OCI-M1 (cell line): Measurements from ENCODE around the gene MRAS.
A peak's percentile ranks its signal among the peaks of the same experiment; 100 is the strongest.

Experiments
- DNase-seq: peaks from one replicate; lab custom pipeline; 2025; lab: John Stamatoyannopoulos, UW

The MRAS gene

GRCh38 chr3:138347960-138348753 lies at the start of gene MRAS:
TSS of gene MRAS (plus strand) at chr3:138348579. CDS start at chr3:138372884, 24,305 bp downstream.
- DNase-seq: peak; percentile 77

DNA sequence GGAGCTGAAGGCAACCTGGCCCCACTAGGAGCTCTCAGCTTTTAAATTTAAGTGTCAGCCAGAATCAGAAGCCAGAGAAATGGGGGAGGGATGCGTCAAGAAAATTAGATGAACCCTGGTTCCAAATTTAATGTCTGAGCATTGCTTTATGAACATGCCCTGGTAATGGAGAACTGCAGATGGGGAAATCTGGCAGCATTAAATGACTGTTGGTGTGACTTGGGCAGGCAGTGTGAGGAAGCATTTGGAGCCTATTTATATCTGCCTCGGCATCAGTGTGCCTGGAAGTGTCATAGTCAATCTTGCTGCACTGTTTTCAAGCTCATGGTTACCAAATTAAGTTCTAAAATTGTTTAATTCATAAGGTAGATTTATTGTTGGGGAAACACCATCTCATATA lies 47.7 kb upstream of the MRAS start:
- DNase-seq: no peak

DNA sequence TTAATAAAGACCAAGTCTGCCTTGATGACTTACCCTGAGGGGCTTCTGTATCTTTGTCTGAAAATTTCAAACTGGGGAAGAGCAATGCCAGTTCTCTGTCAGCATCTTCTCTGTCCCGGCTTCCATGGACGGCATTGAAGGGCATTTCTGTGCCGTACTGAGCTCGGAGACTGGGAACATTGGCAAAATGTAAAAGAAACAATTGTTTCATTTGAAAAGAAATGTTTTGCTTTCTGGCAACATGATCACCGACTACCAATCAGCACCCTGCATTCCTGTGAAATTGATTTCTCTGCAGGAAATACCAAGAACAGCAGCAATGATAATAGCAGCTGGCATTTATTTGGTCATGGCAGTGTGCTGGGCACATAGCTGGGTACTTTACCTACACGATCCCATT lies 44.9 kb upstream of the MRAS start:
- DNase-seq: no peak

DNA sequence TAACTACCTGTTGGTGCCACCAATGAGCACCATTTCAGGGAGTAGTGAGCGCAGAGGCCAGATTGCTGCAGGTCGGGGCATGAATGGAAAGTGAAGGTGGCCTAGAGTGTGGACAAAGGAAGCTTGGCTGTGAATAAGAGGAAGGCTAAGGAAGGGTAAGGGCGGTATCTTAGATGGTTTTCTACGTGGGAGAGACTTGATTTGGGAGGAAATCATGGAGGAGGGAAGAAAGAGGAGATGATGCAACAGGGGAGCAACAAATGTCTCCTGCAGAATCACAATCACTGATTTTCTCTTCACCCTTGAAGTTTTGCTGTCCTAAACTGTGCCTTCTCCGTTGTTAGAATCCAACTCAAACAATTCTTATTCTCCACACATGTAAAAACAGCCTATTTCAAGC lies 40.5 kb upstream of the MRAS start:
- peak; percentile 31 for DNase-seq

DNA sequence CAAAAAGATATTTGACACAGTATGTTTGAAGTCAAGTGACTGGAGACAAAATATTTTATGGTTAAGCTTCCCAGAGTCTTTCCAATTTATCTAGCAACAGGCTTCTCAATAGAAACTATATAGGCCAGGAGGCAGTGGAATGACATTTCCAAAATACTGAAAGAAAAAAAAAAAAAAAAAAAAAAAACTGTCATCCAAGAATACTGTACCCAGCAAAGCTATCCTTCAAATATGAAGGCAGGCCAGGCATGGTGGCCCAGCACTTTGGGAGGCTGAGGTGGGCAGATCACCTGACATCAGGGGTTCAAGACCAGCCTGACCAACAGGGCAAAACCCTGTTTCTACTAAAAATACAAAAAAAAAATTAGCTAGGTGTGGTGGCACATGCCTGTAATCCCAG lies 39.6 kb upstream of the MRAS start:
- no peak for DNase-seq

DNA sequence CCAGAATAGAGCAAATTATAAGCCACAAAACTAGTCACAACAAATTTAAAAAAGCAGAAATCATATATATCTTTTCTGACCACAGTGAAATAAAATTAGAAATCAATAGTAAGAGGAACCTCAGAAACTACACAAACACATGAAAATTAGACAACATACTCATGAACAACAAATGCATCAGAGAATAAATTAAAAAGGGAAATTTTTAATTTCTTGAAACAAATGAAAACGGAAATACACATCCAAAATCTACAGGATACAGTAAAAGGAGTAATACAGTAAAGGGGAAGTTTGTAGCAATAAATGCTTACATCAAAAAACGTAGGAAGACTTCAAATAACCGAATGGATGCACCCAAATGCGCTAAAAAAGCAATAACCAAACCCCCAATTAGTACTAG lies 37.9 kb upstream of the MRAS start:
- no peak for DNase-seq

- no peak for DNase-seq
These were observed 33.6 kb upstream of the MRAS start for GRCh38 chr3:138314751-138315150.

DNA sequence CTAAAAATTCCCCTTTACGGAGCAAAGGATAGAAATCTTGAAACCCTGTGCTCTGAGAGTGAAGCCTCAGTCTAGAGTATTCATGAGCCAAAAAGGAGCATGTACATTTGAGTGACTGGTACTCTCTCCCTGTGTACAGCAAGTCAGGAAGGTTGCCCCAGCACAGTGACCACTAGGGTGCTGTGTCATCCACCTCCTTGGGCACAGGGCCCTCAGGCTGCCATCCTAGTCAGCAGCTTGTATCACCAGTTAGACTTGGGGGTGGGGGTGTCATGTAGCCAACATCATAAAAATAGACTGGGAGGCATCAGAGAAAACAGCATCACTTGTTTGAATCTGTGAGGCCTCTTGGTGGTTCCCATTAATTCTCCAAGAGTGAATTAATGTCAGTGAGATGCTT lies 30.7 kb upstream of the MRAS start:
- no peak for DNase-seq

DNA sequence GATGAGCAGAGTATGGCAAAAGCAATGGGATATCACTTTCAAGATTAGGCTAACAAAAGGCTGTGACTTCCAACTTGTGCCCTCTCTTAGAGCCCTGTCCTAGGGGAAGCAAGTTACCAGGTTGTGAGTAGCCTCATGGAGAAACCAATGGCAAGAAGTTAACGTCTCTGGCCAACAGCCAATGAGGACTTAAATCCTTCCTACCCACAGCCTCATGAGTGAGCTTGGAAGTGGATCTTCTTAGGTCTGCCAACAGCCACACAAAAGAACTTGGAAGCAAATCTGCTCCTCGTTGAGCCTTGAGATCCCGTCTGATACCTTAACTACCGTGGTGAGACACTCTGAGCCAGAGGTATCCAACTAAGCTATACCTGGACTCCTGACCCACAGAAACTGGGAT lies 24.4 kb upstream of the MRAS start:
- DNase-seq: no peak

DNA sequence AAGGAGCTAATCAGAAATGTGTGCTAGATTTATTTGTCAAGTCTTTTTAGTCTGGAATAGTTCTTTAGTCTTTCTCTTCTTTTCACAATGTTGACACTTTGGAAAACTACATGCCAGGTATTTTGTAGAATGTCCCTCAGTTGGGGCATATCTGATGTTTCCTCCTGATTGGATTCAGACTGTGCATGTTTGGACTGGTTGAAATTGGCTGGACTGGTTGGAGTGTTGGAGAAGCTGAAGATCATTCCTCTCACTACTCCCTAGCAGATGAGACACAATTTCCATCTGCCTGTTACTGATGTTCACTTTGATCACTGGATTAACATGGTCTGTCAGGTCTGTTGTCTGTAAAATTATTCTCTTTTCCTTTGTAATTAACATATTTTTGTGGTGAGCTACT lies 22.4 kb upstream of the MRAS start:
- DNase-seq: no peak

DNA sequence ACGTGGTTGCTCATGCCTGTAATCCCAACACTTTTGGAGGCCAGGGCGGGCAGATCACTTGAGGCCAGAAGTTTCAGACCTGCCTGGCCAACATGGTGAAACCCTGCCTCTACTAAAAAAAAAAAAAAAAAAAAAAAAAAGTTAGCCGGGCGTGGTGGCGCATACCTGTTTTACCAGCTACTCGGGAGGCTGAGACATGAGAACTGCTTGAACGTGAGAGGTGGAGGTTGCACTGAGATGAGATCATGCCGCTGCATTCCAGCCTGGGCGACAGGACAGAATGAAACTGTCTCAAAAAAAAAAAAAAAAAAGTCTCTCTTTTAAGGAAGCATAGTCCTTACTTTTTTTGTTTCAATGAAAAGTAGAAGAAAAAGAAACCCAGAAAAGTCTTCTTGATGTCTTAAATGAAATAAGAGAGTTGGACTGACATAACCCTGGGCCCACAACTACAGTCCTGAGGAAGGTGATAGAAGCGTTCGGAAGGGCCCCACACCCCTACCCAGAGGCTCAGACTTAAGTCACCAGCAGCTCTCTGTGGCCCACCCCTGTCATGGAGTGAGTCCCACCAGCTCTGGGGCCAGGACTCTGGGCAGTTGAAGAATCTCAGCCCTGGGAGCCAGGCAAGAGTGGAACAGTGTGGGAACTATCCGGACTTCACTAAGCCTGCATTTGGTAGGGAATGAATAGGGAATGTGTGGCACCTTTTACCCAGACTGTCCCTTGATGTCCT lies 21.3 kb upstream of the MRAS start:
- no peak for DNase-seq

- DNase-seq: no peak
These were observed 20.5 kb upstream of the MRAS start for GRCh38 chr3:138327831-138328230.

- peak; percentile 66 for DNase-seq
These were observed 20.0 kb upstream of the MRAS start for GRCh38 chr3:138328341-138328740.

- peak; percentile 91 for DNase-seq
These were observed 19.0 kb upstream of the MRAS start, which contains the start of gene NME9 for GRCh38 chr3:138329127-138329983. TSS of gene NME9 (minus strand) at chr3:138329851. CDS start at chr3:138329335, 516 bp downstream.

- no peak for DNase-seq
These were observed 18.4 kb upstream of the MRAS start for GRCh38 chr3:138329984-138330293.

DNA sequence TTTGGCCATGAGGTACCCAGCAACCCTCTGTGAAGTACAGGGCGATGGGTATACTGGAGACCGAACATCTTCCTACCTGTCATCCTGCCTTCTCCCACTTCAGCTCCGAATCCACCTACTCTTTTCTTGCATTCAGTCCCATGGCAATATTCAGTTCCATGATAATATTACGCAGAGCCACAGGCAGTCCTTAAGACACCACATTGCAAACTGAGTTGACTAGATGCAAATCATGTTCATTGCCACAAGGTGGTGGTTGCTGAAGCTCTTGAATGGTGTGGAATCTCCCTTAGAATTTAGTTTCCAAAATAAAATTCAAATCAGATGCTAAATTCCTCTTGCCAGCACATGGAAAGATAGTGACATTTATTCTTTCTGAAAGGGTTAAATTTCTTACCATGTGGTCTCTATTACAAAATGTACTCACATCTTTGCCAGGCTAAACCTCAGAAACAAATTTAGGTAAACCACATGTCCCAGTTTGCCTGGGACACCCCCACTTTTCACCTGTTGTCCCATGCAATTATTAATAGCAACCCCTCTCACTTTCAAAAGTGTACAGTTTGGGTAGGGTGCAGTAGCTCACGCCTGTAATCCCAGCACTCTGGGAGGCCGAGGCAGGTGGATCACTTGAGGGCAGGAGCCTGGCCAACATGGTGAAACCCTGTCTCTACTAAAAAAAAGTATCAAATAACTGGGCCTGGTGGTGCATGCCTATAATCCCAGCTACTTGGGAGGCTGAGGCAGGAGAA lies 17.1 kb upstream of the MRAS start:
- DNase-seq: peak; percentile 16

DNA sequence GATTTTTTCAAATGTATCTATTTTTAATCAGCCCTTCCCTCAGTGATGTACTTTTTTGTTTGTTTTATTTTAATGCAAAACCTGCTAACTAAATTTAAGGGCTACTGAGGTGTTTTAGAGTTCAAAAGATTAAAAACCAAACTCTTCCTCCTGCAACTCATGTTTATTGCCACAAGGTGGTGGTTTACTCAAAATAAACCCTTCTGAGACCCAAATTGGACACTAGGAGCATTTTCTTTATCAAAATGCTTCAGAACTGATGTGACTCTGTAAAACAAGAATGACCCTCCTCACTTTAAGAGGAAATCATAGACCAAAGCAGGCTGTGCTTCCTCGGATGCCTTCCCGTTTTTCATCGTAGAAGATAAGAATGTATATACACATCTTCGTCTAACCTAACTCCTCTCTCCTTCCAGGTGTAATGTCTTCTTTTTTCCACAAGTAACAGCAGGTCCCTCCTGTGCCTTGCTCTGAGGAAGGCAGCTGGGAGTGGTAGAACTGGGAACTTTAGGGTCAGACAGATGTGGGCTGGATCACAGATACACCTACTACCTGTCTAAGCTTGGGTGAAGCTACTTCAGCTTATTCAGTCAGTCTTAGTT lies 15.8 kb upstream of the MRAS start:
- peak; percentile 63 for DNase-seq

GRCh38 chr3:138334608-138335007 lies 13.8 kb upstream of the MRAS start:
- no peak for DNase-seq

GRCh38 chr3:138336454-138336999 lies 11.9 kb upstream of the MRAS start:
- DNase-seq: no peak

DNA sequence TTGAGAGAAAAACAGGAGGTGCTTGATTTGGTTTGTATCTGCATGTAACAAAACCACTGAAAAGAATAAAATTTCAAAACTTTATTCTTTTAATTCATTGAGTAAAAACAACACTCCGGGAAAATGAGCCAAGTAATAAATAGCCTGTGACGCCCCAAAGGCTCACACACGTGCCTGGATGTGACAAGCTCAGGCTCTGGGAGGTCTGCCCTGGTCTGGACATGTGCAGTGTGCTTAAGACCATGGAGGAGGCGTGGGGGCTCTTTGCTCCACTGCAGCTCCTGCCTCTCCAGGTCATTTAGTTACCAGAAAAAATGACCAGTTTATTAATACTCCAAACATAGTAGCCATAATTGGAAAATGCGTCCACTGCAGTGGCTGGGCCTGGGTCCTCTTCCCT lies 10.1 kb upstream of the MRAS start:
- no peak for DNase-seq

DNA sequence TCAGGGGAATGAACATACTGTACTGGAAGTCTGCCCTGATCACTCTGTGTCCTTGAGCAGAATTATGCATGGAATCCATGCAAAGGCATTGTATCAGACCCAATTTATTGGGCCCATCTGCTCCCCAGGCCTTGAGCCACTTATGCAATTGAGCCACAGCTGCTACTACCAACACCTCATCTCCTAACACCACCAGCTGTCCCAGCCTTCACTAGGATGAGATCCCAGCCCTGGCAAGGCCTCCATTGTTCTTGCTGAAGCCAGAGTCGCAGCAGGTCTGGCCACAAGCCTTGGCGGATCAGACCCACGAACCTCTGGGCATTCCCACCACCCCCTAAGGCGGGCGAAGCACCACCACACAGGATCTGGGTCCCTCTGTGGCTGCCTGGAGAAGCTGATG lies 9.6 kb upstream of the MRAS start:
- DNase-seq: no peak
